ENCODE results near the gene CCT2. TPM values are rescaled to one million over a fixed set of nuclear protein-coding genes. Genes with fewer than 3 reads are reported as not detected.

The CCT2 gene
- total and polyA plus RNA-seq, 8 donors = 41.6 to 69.1 (median 61.6) TPM

DNA sequence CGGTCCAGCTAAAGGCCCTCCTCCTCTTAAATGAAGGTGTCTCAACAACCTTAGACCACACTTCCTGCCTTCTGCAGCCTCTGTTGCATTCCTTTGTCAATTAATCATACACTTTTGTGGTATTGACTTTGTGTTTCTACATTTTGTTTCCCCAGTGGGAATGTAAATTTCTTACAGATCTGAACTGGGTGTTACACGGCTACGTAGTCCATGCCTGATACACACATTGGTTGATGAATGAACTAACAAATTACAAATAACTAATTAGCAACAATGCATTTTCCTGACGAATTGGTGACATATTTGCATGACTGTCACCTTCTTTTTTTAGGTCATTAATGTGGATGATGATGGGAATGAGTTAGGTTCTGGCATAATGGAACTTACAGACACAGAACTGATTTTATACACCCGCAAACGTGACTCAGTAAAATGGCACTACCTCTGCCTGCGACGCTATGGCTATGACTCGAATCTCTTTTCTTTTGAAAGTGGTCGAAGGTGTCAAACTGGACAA, 15.2 kb upstream of the CCT2 start:
- no peaks in the 10 kb centered on the region for H3K27me3 ChIP-seq
- peak overlapping the region in 1 of 4 donors; percentile 7 for H3K27ac ChIP-seq
- TF ChIP-seq, protein P1, sequence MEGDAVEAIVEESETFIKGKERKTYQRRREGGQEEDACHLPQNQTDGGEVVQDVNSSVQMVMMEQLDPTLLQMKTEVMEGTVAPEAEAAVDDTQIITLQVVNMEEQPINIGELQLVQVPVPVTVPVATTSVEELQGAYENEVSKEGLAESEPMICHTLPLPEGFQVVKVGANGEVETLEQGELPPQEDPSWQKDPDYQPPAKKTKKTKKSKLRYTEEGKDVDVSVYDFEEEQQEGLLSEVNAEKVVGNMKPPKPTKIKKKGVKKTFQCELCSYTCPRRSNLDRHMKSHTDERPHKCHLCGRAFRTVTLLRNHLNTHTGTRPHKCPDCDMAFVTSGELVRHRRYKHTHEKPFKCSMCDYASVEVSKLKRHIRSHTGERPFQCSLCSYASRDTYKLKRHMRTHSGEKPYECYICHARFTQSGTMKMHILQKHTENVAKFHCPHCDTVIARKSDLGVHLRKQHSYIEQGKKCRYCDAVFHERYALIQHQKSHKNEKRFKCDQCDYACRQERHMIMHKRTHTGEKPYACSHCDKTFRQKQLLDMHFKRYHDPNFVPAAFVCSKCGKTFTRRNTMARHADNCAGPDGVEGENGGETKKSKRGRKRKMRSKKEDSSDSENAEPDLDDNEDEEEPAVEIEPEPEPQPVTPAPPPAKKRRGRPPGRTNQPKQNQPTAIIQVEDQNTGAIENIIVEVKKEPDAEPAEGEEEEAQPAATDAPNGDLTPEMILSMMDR (IDR thresholded peaks at IDR 0.05) = no peak
- H3K4me1 ChIP-seq = peaks cover 0 to 11% (median 10%) of the 10 kb centered on the region in 3 donors
- ATAC-seq (peak in 1 of 4 donors; percentile 19), FAIRE-seq (no peak), DNase-seq (no peak)
- WGBS, 2 donors = 79 to 84% methylated on average over 10 of the region's 10 CpGs
- intact Hi-C loops (cut with DNase I) = loop anchor here in 2 of 3 donors (10.0 kb wide), 2 partner anchors 155 to 275 kb away; no protein-coding TSS in a partner anchor
- no peak overlapping the region for H3K4me3 ChIP-seq
- no peaks in the 10 kb centered on the region for H3K9me3 ChIP-seq
- H3K36me3 ChIP-seq = peaks cover 0 to 24% (median 3%) of the 10 kb centered on the region in 3 donors

DNA sequence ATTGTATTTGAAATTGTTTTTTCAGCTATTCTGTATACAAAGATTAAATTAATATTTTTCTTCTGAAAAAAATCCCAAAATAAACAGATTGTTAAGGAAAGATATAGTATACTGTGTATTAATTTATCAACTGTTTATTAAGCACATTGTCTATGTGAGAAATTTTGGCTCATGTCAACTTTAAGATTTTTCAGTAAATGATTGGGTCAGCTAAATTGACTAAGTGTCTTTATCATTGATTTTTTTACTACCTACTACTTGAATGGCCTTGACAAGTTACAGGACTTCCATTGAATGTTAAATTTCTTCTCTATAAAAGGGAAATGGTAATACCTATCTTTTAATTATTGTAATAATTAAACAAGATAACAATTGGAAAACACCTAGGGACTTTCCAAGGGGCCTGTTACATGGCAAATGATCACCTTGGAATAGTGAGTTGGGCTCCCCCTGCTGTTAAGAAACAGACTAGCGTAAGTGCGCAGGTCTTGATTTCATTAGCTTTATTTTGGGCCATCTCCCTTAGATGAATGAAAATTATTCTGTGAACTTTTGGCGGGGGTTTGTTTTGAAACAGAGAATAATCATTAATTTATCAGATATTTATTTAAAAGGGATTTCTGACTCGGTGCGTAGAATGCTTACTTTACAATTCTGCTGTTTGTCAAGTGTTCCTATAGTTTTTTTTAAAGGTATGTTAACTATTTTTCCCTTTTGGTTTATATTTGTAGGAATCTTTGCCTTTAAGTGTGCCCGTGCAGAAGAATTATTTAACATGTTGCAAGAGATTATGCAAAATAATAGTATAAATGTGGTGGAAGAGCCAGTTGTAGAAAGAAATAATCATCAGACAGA, 14.5 kb upstream of the CCT2 start:
- Histone ChIP-seq H3K36me3 (peaks cover 0 to 25% (median 3%) of the 10 kb centered on the region in 3 donors), H3K27ac (peak overlapping the region in 1 of 4 donors; percentile 7), H3K4me3 (no peak overlapping the region), H3K4me1 (peaks cover 0 to 11% (median 10%) of the 10 kb centered on the region in 3 donors), H3K27me3 (no peaks in the 10 kb centered on the region), H3K9me3 (no peaks in the 10 kb centered on the region)
- ATAC-seq = peak; percentile 78 to 94 (median 92)
- 28 to 31% methylated on average over 6 of the region's 6 CpGs for WGBS, 2 donors
- peak; percentile 80 for FAIRE-seq
- DNase-seq = peak in 3 of 6 donors; percentile 24 to 57 (median 43)
- intact Hi-C loops (cut with DNase I) = loop anchor here in 2 of 3 donors (10.0 kb wide), 1 partner anchor 156 kb away; no protein-coding TSS in a partner anchor
- TF ChIP-seq, protein P1 (IDR thresholded peaks at IDR 0.05) = peak; percentile 30 to 66 (median 60)

DNA sequence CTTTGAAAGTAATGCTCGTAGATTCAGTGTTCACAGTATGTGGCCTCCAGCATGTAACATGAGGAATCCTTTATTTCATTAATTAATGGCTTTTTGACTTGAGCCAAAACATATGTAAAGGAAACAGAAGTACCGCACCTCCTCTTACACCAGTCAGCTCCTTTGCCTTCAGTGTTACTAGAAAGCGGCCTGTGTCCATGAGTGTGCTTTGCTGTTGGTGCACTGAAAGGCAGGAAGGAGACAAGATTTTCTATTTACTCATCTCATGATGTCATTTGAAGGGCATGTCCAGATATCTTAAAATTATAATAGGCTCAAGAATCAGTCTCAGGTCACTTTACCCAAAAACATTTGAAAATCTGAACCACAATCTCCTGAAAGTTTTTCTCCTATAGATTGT, 9.9 kb upstream of the CCT2 start:
- no peaks in the 10 kb centered on the region for H3K9me3 ChIP-seq
- H3K27me3 ChIP-seq = no peaks in the 10 kb centered on the region
- no peak for ATAC-seq
- no peak for FAIRE-seq
- H3K4me3 ChIP-seq = no peak overlapping the region
- TF ChIP-seq, protein P1 (IDR thresholded peaks at IDR 0.05) = no peak
- H3K4me1 ChIP-seq = peaks cover 3 to 5% (median 5%) of the 10 kb centered on the region in 3 donors
- intact Hi-C loops (cut with DNase I) = loop anchor here in 2 of 3 donors (10.0 kb wide), 1 partner anchor 161 kb away; no protein-coding TSS in a partner anchor
- peaks cover 0 to 25% (median 3%) of the 10 kb centered on the region in 3 donors for H3K36me3 ChIP-seq
- H3K27ac ChIP-seq = no peak overlapping the region
- no peak for DNase-seq
- 95 to 97% methylated on average over 3 of the region's 3 CpGs for WGBS, 2 donors

DNA sequence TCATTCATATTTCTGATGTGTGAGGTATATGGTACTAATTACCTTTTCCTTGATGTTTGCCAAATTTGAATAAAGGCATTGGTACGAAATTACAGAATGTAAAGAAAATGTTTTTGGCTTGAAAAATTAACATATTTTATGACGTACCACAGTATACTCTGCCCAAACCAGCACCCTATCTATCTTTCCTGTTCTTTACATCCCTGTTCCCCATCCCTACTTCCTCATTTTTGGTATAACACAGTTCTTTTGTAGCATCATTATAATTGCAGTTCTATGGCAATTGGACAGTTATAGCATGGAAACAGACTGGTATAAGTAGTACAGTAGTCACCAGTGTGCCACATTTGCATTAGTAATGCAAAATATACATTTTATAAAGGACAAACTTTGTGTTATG, 7.0 kb upstream of the CCT2 start:
- Histone ChIP-seq H3K27ac (no peak overlapping the region), H3K36me3 (peaks cover 0 to 17% (median 0%) of the 10 kb centered on the region in 3 donors), H3K4me3 (no peak overlapping the region), H3K4me1 (peaks cover 0 to 5% (median 0%) of the 10 kb centered on the region in 3 donors), H3K27me3 (no peaks in the 10 kb centered on the region), H3K9me3 (no peaks in the 10 kb centered on the region)
- intact Hi-C loops (cut with DNase I) = loop anchor here in 2 of 3 donors (10.0 kb wide), 1 partner anchor 163 kb away; no protein-coding TSS in a partner anchor
- WGBS, 2 donors = 77 to 84% methylated on average over 2 of the region's 2 CpGs
- FAIRE-seq = no peak
- DNase-seq = no peak
- no peak for ATAC-seq
- TF ChIP-seq, protein P1 (IDR thresholded peaks at IDR 0.05) = no peak
